MV-4-11 (cell line): ENCODE measurements around the gene CMSS1.
A peak's percentile ranks its signal among the peaks of the same experiment; 100 is the strongest.

Experiments used
- DNase-seq: peaks from one replicate; lab custom pipeline; 2025; lab: John Stamatoyannopoulos, UW

Gene CMSS1

GRCh38 chr3:99854756-99855298, 37.2 kb downstream of the CMSS1 start:
- DNase-seq, result no peak

GRCh38 chr3:99855900-99856299, 38.2 kb downstream of the CMSS1 start:
- no peak for DNase-seq

GRCh38 chr3:99856437-99857220, 39.0 kb downstream of the CMSS1 start:
- DNase-seq, result peak; percentile 18

- no peak for DNase-seq
Measured at GRCh38 chr3:99857278-99857677, 39.6 kb downstream of the CMSS1 start.

GRCh38 chr3:99858469-99858868, 40.8 kb downstream of the CMSS1 start:
- no peak for DNase-seq

- no peak for DNase-seq
Measured at GRCh38 chr3:99859825-99860224, 42.2 kb downstream of the CMSS1 start.

GRCh38 chr3:99861216-99861615, 43.6 kb downstream of the CMSS1 start:
- DNase-seq, result no peak

- no peak for DNase-seq
Measured at GRCh38 chr3:99862208-99862607, 44.5 kb downstream of the CMSS1 start.

GRCh38 chr3:99863002-99863401, 45.3 kb downstream of the CMSS1 start:
- no peak for DNase-seq

GRCh38 chr3:99863588-99863987, 45.9 kb downstream of the CMSS1 start:
- DNase-seq, result no peak

- DNase-seq, result no peak
Measured at GRCh38 chr3:99864289-99864688, 46.6 kb downstream of the CMSS1 start.

GRCh38 chr3:99865321-99865720, 47.7 kb downstream of the CMSS1 start:
- DNase-seq, result no peak

- DNase-seq, result peak; percentile 66
Measured at GRCh38 chr3:99866261-99866761, 48.6 kb downstream of the CMSS1 start.

- DNase-seq, result no peak
Measured at GRCh38 chr3:99867594-99868310, 50.1 kb downstream of the CMSS1 start.

GRCh38 chr3:99868311-99868646, 50.6 kb downstream of the CMSS1 start:
- DNase-seq, result no peak

GRCh38 chr3:99869621-99870020, 52.0 kb downstream of the CMSS1 start:
- DNase-seq, result no peak

GRCh38 chr3:99870712-99871111, 53.0 kb downstream of the CMSS1 start:
- no peak for DNase-seq

GRCh38 chr3:99871231-99872045, 53.8 kb downstream of the CMSS1 start:
- DNase-seq, result no peak

GRCh38 chr3:99872923-99873254, 55.2 kb downstream of the CMSS1 start:
- no peak for DNase-seq

- DNase-seq, result no peak
Measured at GRCh38 chr3:99873269-99874102, 55.8 kb downstream of the CMSS1 start.

GRCh38 chr3:99874237-99875002, 56.8 kb downstream of the CMSS1 start:
- DNase-seq, result no peak
